Esophagus squamous epithelium (tissue), 4 donors: Measurements from ENCODE around the gene SPAM1.

ENCODE experiments used
- POLR2A ChIP-seq, 4 donors: fragments of 450-650 bp; IDR thresholded peaks; one replicate each; pipeline ENCODE4 v1.6.1; 2017; ENCODE audit warnings: antibody characterized with exemption in 4 of 4, mild to moderate bottlenecking in 4 of 4, moderate library complexity in 3 of 4
- TF ChIP-seq, protein P1 (sequence below), 6 experiments: fragments of 450-650 bp in 4 of 6; fragments of 200-600 bp in 2 of 6; sonication (generic) in 2 of 6; IDR thresholded peaks; one replicate each; pipeline ENCODE4 v1.5.1; 2016 to 2019; ENCODE audit warnings: antibody characterized with exemption in 6 of 6, mild to moderate bottlenecking in 4 of 6, moderate library complexity in 4 of 6

DNA sequence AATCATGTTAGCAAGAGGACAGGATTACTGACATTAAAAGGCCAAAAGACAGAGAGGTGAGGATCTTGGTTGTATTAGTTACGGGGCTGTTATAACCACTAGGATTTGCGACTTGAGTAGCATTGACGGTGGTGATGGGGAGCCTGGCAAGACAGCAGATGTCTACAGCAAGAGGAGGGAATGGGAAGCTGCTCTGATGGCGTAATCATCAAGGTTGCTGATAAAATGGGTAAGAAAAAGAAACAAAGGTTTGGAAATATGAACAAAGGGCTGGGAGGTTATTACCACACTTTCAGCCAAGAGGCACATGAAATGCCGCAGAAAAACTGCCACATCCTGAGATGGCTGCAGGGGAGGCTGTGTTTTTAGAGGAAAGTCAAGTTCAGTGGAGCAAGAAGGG, 73.9 kb downstream of the SPAM1 start:
- TF ChIP-seq POLR2A (IDR thresholded peaks at IDR 0.05), result no peak
- TF ChIP-seq, protein P1, sequence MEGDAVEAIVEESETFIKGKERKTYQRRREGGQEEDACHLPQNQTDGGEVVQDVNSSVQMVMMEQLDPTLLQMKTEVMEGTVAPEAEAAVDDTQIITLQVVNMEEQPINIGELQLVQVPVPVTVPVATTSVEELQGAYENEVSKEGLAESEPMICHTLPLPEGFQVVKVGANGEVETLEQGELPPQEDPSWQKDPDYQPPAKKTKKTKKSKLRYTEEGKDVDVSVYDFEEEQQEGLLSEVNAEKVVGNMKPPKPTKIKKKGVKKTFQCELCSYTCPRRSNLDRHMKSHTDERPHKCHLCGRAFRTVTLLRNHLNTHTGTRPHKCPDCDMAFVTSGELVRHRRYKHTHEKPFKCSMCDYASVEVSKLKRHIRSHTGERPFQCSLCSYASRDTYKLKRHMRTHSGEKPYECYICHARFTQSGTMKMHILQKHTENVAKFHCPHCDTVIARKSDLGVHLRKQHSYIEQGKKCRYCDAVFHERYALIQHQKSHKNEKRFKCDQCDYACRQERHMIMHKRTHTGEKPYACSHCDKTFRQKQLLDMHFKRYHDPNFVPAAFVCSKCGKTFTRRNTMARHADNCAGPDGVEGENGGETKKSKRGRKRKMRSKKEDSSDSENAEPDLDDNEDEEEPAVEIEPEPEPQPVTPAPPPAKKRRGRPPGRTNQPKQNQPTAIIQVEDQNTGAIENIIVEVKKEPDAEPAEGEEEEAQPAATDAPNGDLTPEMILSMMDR (IDR thresholded peaks at IDR 0.05), result no peak
